K562 (cell line): ENCODE results near the gene SFR1. TPM values are rescaled to one million over a fixed set of nuclear protein-coding genes. Genes with fewer than 3 reads are reported as not detected.

Source experiments
- CBX1 ChIP-seq: sonication (generic); IDR thresholded peaks from 2 replicates; pipeline ENCODE4 v1.6.1; 2016; ENCODE audit warnings: antibody characterized with exemption, low read depth, mild to moderate bottlenecking
- DMBX1 ChIP-seq: fragments of 250-450 bp; sonication (Bioruptor Pico); IDR thresholded peaks from 2 replicates; pipeline ENCODE4 v1.8.0; 2022; ENCODE audit warnings: inconsistent platforms, mild to moderate bottlenecking, moderate library complexity, borderline replicate concordance
- E4F1 ChIP-seq: fragments of 250-450 bp; sonication (Bioruptor Pico); IDR thresholded peaks from 2 replicates; pipeline ENCODE4 v1.5.0; 2021; ENCODE audit warnings: mild to moderate bottlenecking, borderline replicate concordance
- GTF2F1 ChIP-seq: IDR thresholded peaks from 2 replicates; pipeline ENCODE4 v1.6.1; 2011; ENCODE audit warnings: low read depth, low read length, improper control_type of control experiment
- HMGN3 ChIP-seq: IDR thresholded peaks from 2 replicates; pipeline ENCODE4 v1.6.1; 2011; ENCODE audit warnings: borderline replicate concordance, low read depth, mild to moderate bottlenecking, mixed read lengths, low read length; ENCODE audit not compliant: insufficient read length; ENCODE audit errors: extremely low read depth
- HNRNPLL ChIP-seq: fragments of 200-400 bp; formaldehyde crosslinking; IDR thresholded peaks from 2 replicates; pipeline ENCODE4 v1.6.1; 2017; ENCODE audit warnings: low read length, low read depth, mild to moderate bottlenecking; ENCODE audit not compliant: poor library complexity, severe bottlenecking
- JUN ChIP-seq, 2 experiments: sonication (generic) in 1 of 2; formaldehyde crosslinking in 1 of 2; IDR thresholded peaks; 2 replicates each; pipeline versions ENCODE4 v1.6.1 to v1.8.0; 2012 to 2022; ENCODE audit warnings: borderline replicate concordance in 2 of 2, mild to moderate bottlenecking in 2 of 2, improper control_type of control experiment in 1 of 2, low read depth in 1 of 2, low read length in 1 of 2, missing genetic modification reagents in 1 of 2
- L3MBTL2 ChIP-seq: fragments of 450-650 bp; IDR thresholded peaks from 2 replicates; pipeline ENCODE4 v1.6.1; 2016; ENCODE audit warnings: mild to moderate bottlenecking, moderate library complexity
- MCM7 ChIP-seq, 2 experiments: fragments of 450-650 bp; IDR thresholded peaks; 2 replicates each; pipeline ENCODE4 v1.6.1; 2016 to 2018
- NCOA4 ChIP-seq: fragments of 450-650 bp; IDR thresholded peaks from 2 replicates; pipeline ENCODE4 v1.6.1; 2018; ENCODE audit warnings: mild to moderate bottlenecking; ENCODE audit not compliant: partially characterized antibody
- NR2C2 ChIP-seq, 2 experiments: fragments of 200-800 bp in 1 of 2; sonication (Bioruptor generic) in 1 of 2; sonication (generic) in 1 of 2; formaldehyde crosslinking in 1 of 2; IDR thresholded peaks; 2 replicates each; pipeline versions ENCODE4 v1.6.1 to v1.8.0; 2016 to 2022; ENCODE audit warnings: mild to moderate bottlenecking in 1 of 2, missing compliant biosample characterization in 1 of 2, missing genetic modification characterization in 1 of 2, missing genetic modification reagents in 1 of 2
- NR2F6 ChIP-seq: fragments of 450-650 bp; formaldehyde crosslinking; IDR thresholded peaks from 2 replicates; pipeline ENCODE4 v1.4.0; 2020; ENCODE audit warnings: mild to moderate bottlenecking
- NRF1 ChIP-seq, 2 experiments: fragments of 450-650 bp; IDR thresholded peaks in 1 of 2; conservative IDR thresholded peaks in 1 of 2; 2 replicates each; pipeline ENCODE4 v1.6.1; 2014; ENCODE audit warnings: mild to moderate bottlenecking in 2 of 2
- SAP30 ChIP-seq: fragments of 200-600 bp; sonication (generic); IDR thresholded peaks from 2 replicates; pipeline ENCODE4 v1.6.1; 2012; ENCODE audit warnings: borderline replicate concordance, low read depth, mild to moderate bottlenecking, moderate library complexity, low read length, control low read depth, inconsistent platforms; ENCODE audit not compliant: insufficient read depth, poor library complexity, severe bottlenecking
- SMAD4 ChIP-seq: fragments of 250-450 bp; sonication (Bioruptor Pico); conservative IDR thresholded peaks from 2 replicates; pipeline ENCODE4 v1.8.0; 2021; ENCODE audit warnings: inconsistent platforms, mild to moderate bottlenecking, moderate library complexity
- STAT5B ChIP-seq: fragments of 250-450 bp; sonication (Bioruptor Pico); IDR thresholded peaks from 2 replicates; pipeline ENCODE4 v1.8.0; 2021; ENCODE audit warnings: mild to moderate bottlenecking, inconsistent platforms
- WHSC1 ChIP-seq: IDR thresholded peaks from one replicate; pipeline ENCODE4 v1.6.1; 2012; ENCODE audit warnings: low read length, control low read depth, inconsistent platforms
- ZNF408 ChIP-seq: fragments of 250-450 bp; sonication (Bioruptor Pico); IDR thresholded peaks from 2 replicates; pipeline ENCODE4 v1.4.0; 2020; ENCODE audit warnings: low read depth, mild to moderate bottlenecking, moderate library complexity
- ZNF444 ChIP-seq: fragments of 250-450 bp; sonication (Bioruptor Pico); IDR thresholded peaks from 2 replicates; pipeline ENCODE4 v1.4.0; 2020; ENCODE audit warnings: mild to moderate bottlenecking, moderate library complexity
- polyA plus RNA-seq, 8 experiments: library from polyadenylated mRNA; depleted of rRNA in 4 of 8; stranded (reverse) in 5 of 8; unstranded in 3 of 8; fragments of >200 nt; fragmentation: Nextera tagmentation in 2 of 8; fragmentation: Illumina TruSeq in 1 of 8; extraction: Ambion mirVana in 2 of 8; extraction: Trizol in 1 of 8; gene quantifications; 2 replicates each; pipeline versions ENCODE4 v1.2.1 to v1.2.3, GENCODE V29; 2011 to 2014; ENCODE audit warnings: inconsistent platforms in 1 of 8, missing spikeins in 1 of 8
- total RNA-seq, 7 experiments: library from RNA; depleted of rRNA in 6 of 7; stranded (reverse); fragments of >200 nt in 6 of 7; fragmentation: Illumina TruSeq in 2 of 7; extraction: Trizol in 2 of 7; gene quantifications; 2 replicates each; pipeline versions ENCODE4 v1.2.1 to v1.2.3, GENCODE V29; 2011 to 2021; ENCODE audit warnings: low replicate concordance in 1 of 7
- TF ChIP-seq, protein P1 (sequence below): sonication (generic); formaldehyde crosslinking; IDR thresholded peaks from 2 replicates; pipeline ENCODE4 v1.8.0; 2022; ENCODE audit warnings: mild to moderate bottlenecking, missing genetic modification reagents

Gene SFR1
- total and polyA plus RNA-seq, 9 of the 15 experiments (the other 6 are each of a cell fraction or from before 2014, with no cell fraction given) = 4.3 to 18.7 (median 9.1) TPM

DNA sequence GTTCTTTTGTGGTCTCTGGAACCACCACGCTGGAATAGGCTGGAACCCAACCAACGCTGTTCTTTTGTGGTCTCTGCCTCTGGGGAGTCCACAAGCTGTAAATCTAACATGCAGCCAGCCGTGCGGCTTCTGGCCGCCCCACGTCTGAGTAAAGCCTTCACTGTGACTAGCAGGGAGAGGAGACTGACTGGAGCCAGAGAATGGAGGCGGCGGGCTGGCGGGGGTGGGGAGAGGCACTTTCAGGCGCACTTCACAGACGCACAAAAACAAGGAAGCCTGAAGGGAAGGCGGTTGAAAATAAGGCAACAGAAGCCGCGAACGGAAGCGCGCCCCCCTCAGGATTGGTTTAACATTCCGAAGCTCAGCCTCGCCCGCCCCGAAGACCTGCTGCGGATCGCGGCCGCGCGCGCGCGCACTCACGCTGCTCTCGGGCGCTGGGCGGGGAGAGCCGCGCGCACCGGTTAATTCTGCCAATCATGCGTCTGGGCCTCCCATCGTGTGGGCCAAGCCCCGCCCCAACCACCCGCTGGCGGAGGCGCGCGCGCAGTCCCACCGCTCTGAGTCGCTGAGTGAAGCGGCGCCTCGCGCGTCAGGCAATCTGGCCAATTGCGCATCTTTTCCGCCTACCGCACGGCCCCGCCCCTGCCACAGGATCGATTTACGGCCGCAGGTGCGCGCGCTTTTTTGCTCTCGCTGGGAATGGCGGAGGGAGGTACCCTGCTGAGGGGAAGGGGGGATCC lies at the start of gene SFR1 (continued):
- TF ChIP-seq NR2C2 (CRISPR knock-in tag; IDR thresholded peaks at IDR 0.05) (no peak), NR2C2 (tag; IDR thresholded peaks at IDR 0.05) (0 out of 2 replicates have a peak, but pooled peaks have one; percentile 26), GTF2F1 (no peak), MCM7 (IDR thresholded peaks at IDR 0.05) (no peak), STAT5B (no peak), NCOA4 (no peak), ZNF408 (no peak), CBX1 (no peak), E4F1 (CRISPR knock-in tag) (peak; percentile 92), SMAD4 (0 out of 2 replicates have a peak, but pooled peaks have one; percentile 37), HNRNPLL (peak; percentile 90), JUN (IDR thresholded peaks at IDR 0.05; ENCODE audit: borderline replicate concordance, low read depth, low read length) (0 out of 2 replicates have a peak, but pooled peaks have one; percentile 20), JUN (CRISPR knock-in tag; IDR thresholded peaks at IDR 0.05; ENCODE audit: borderline replicate concordance) (no peak), HMGN3 (peak; percentile 29), SAP30 (no peak), NR2F6 (CRISPR knock-in tag) (no peak), WHSC1 (no peak), ZNF444 (no peak), DMBX1 (no peak), L3MBTL2 (peak; percentile 77), NRF1 (conservative IDR thresholded peaks at IDR 0.05 in 1 of 2, IDR thresholded peaks at IDR 0.05 in 1 of 2) (peak; percentile 96 to 97)
- TF ChIP-seq, protein P1, sequence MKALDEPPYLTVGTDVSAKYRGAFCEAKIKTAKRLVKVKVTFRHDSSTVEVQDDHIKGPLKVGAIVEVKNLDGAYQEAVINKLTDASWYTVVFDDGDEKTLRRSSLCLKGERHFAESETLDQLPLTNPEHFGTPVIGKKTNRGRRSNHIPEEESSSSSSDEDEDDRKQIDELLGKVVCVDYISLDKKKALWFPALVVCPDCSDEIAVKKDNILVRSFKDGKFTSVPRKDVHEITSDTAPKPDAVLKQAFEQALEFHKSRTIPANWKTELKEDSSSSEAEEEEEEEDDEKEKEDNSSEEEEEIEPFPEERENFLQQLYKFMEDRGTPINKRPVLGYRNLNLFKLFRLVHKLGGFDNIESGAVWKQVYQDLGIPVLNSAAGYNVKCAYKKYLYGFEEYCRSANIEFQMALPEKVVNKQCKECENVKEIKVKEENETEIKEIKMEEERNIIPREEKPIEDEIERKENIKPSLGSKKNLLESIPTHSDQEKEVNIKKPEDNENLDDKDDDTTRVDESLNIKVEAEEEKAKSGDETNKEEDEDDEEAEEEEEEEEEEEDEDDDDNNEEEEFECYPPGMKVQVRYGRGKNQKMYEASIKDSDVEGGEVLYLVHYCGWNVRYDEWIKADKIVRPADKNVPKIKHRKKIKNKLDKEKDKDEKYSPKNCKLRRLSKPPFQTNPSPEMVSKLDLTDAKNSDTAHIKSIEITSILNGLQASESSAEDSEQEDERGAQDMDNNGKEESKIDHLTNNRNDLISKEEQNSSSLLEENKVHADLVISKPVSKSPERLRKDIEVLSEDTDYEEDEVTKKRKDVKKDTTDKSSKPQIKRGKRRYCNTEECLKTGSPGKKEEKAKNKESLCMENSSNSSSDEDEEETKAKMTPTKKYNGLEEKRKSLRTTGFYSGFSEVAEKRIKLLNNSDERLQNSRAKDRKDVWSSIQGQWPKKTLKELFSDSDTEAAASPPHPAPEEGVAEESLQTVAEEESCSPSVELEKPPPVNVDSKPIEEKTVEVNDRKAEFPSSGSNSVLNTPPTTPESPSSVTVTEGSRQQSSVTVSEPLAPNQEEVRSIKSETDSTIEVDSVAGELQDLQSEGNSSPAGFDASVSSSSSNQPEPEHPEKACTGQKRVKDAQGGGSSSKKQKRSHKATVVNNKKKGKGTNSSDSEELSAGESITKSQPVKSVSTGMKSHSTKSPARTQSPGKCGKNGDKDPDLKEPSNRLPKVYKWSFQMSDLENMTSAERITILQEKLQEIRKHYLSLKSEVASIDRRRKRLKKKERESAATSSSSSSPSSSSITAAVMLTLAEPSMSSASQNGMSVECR (CRISPR knock-in tag) = no peak; the same call in 1 of the 2 replicates
